ENCODE results near the gene CCN5.
A peak's percentile ranks its signal among the peaks of the same experiment; 100 is the strongest.
"Not testable (repeated sequence)": the region's sequence is repeated elsewhere in the genome, so short reads cannot be mapped to it uniquely, and the experiment has no call there.

Gene CCN5

GRCh38 chr20:44714701-44715498 is at the start of gene CCN5:
Gene CCN5 (plus strand): TSS chr20:44715369. CDS start chr20:44715391, 22 bp downstream.
- DNase-seq (ENCODE audit: low spot score): no peak
- no peak for TF ChIP-seq CTCF (IDR thresholded peaks at IDR 0.05; ENCODE audit: borderline replicate concordance, control extremely low read depth, extremely low read depth, insufficient read depth, missing control alignments)
- in situ Hi-C loops (cut with MboI; ENCODE audit: low sequenced_read_pairs, unreplicated experiment): no loop called here

- TF ChIP-seq CTCF (IDR thresholded peaks at IDR 0.05; ENCODE audit: borderline replicate concordance, control extremely low read depth, extremely low read depth, insufficient read depth, missing control alignments): no peak
- in situ Hi-C loops (cut with MboI; ENCODE audit: low sequenced_read_pairs, unreplicated experiment): no loop called here
- DNase-seq (ENCODE audit: low spot score): no peak
Observed at GRCh38 chr20:44666066-44666465, 49.1 kb upstream of the CCN5 start.

- in situ Hi-C loops (cut with MboI; ENCODE audit: low sequenced_read_pairs, unreplicated experiment); DNase-seq (ENCODE audit: low spot score): not testable (repeated sequence)
Observed at GRCh38 chr20:44670851-44671250, 44.3 kb upstream of the CCN5 start.

GRCh38 chr20:44671541-44671940 is 43.6 kb upstream of the CCN5 start:
- in situ Hi-C loops (cut with MboI; ENCODE audit: low sequenced_read_pairs, unreplicated experiment): not testable (repeated sequence)
- DNase-seq (ENCODE audit: low spot score): peak; percentile 63

- DNase-seq (ENCODE audit: low spot score); in situ Hi-C loops (cut with MboI; ENCODE audit: low sequenced_read_pairs, unreplicated experiment): not testable (repeated sequence)
Observed at GRCh38 chr20:44672318-44672902, 42.8 kb upstream of the CCN5 start.

GRCh38 chr20:44678242-44678641 is 36.9 kb upstream of the CCN5 start:
- in situ Hi-C loops (cut with MboI; ENCODE audit: low sequenced_read_pairs, unreplicated experiment): no loop called here
- TF ChIP-seq CTCF (IDR thresholded peaks at IDR 0.05; ENCODE audit: borderline replicate concordance, control extremely low read depth, extremely low read depth, insufficient read depth, missing control alignments): no peak
- DNase-seq (ENCODE audit: low spot score): no peak

GRCh38 chr20:44678990-44679611 is 36.1 kb upstream of the CCN5 start:
- DNase-seq (ENCODE audit: low spot score): no peak
- TF ChIP-seq CTCF (IDR thresholded peaks at IDR 0.05; ENCODE audit: borderline replicate concordance, control extremely low read depth, extremely low read depth, insufficient read depth, missing control alignments): no peak
- in situ Hi-C loops (cut with MboI; ENCODE audit: low sequenced_read_pairs, unreplicated experiment): no loop called here

Measured in GM13976 (cell line).